Astrocyte (in vitro differentiated cells and primary cell): ENCODE measurements around the gene SLC9A9. TPM values are rescaled to one million over a fixed set of nuclear protein-coding genes. Genes with fewer than 3 reads are reported as not detected.

ENCODE experiments used
- DNase-seq: peaks from one replicate; pipeline ENCODE4 v3.0.0-alpha.2; 2010; ENCODE audit warnings: low read depth
- FAIRE-seq: peaks from 2 replicates; lab custom pipeline; 2011; peaks lifted over from hg19 to GRCh38; lab: Jason Lieb, UNC
- H2AFZ ChIP-seq: 2 replicates; pipeline ENCODE4 v1.6.0; 2012; ENCODE audit warnings: low read depth, low read length, inconsistent platforms
- H3K27ac ChIP-seq: 2 replicates; pipeline ENCODE4 v1.5.1; 2011; ENCODE audit warnings: low read depth, low read length, inconsistent platforms
- H3K27me3 ChIP-seq: 2 replicates; pipeline ENCODE4 v1.6.0; 2011; ENCODE audit warnings: low read length, inconsistent platforms; ENCODE audit not compliant: insufficient read depth
- H3K36me3 ChIP-seq: 2 replicates; pipeline ENCODE4 v1.5.1; 2011; ENCODE audit warnings: low read length, inconsistent platforms; ENCODE audit not compliant: insufficient read depth
- H3K4me1 ChIP-seq: 2 replicates; pipeline ENCODE4 v1.5.1; 2011; ENCODE audit warnings: low read length, inconsistent platforms; ENCODE audit not compliant: insufficient read depth
- H3K4me2 ChIP-seq: 2 replicates; pipeline ENCODE4 v1.6.0; 2012; ENCODE audit warnings: low read length, inconsistent platforms
- H3K4me3 ChIP-seq: 2 replicates; pipeline ENCODE4 v1.5.1; 2011; ENCODE audit warnings: low read depth, mild to moderate bottlenecking, low read length, inconsistent platforms; ENCODE audit not compliant: insufficient read depth
- H3K79me2 ChIP-seq: 2 replicates; pipeline ENCODE4 v1.6.0; 2012; ENCODE audit warnings: mild to moderate bottlenecking, low read length, inconsistent platforms; ENCODE audit not compliant: insufficient read depth
- H3K9ac ChIP-seq: 2 replicates; pipeline ENCODE4 v1.6.0; 2012; ENCODE audit warnings: mild to moderate bottlenecking, low read length, inconsistent platforms
- H3K9me3 ChIP-seq: 2 replicates; pipeline ENCODE4 v1.5.1; 2012; ENCODE audit warnings: low read depth, mild to moderate bottlenecking, low read length, inconsistent platforms; ENCODE audit not compliant: insufficient read depth
- H4K20me1 ChIP-seq: 2 replicates; pipeline ENCODE4 v1.6.0; 2012; ENCODE audit warnings: low read length, inconsistent platforms; ENCODE audit not compliant: insufficient read depth
- H3K27ac Mint-ChIP-seq: one replicate; pipeline ENCODE4 v1.8.0; 2021; ENCODE audit warnings: mild to moderate bottlenecking, mixed read lengths; ENCODE audit not compliant: unreplicated experiment
- H3K27me3 Mint-ChIP-seq: one replicate; pipeline ENCODE4 v1.8.0; 2021; ENCODE audit warnings: low read depth, mixed read lengths; ENCODE audit not compliant: unreplicated experiment
- H3K36me3 Mint-ChIP-seq: one replicate; pipeline ENCODE4 v1.8.0; 2021; ENCODE audit warnings: low read depth, mixed read lengths; ENCODE audit not compliant: unreplicated experiment
- H3K4me1 Mint-ChIP-seq: one replicate; pipeline ENCODE4 v1.8.0; 2021; ENCODE audit warnings: low read depth, mixed read lengths; ENCODE audit not compliant: unreplicated experiment
- H3K4me3 Mint-ChIP-seq: one replicate; pipeline ENCODE4 v1.8.0; 2021; ENCODE audit warnings: mild to moderate bottlenecking, moderate library complexity, mixed read lengths; ENCODE audit not compliant: unreplicated experiment
- H3K9me3 Mint-ChIP-seq: one replicate; pipeline ENCODE4 v1.8.0; 2021; ENCODE audit warnings: mild to moderate bottlenecking, mixed read lengths; ENCODE audit not compliant: unreplicated experiment
- EZH2 ChIP-seq: IDR thresholded peaks from 2 replicates; pipeline ENCODE4 v1.6.1; 2012; ENCODE audit warnings: mild to moderate bottlenecking, low read length, inconsistent platforms; ENCODE audit not compliant: insufficient read depth
- total RNA-seq: library from RNA; stranded (reverse); gene quantifications from 2 replicates; pipeline ENCODE4 v1.2.1, GENCODE V29; 2021
- TF ChIP-seq, protein P1 (sequence below): IDR thresholded peaks from 2 replicates; pipeline ENCODE4 v1.5.1; 2011; ENCODE audit warnings: low read depth, mild to moderate bottlenecking, inconsistent platforms, low read length, moderate library complexity; ENCODE audit not compliant: insufficient read depth

The SLC9A9 gene
- total RNA-seq, 1 donor from 2014 or later: 1.5 TPM

DNA sequence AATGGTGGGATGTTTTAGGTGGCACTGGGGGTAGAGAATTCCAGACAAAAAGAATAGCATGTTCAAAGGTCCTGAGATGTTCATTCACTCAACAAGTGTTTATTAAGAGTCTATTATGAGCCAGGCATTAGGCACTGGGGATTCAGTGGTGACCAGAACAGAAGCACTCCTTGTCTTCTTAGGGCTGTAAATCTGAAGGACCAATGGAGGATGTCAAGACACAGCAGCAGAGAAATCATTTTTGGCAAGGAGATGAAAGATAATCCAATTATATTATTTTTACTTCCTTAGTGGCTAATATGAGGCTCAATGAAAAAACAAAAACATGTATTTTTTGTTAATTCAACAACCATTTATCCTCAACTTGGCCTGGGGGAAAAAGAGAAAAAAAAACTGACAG lies 218.5 kb downstream of the SLC9A9 start:
- FAIRE-seq (no peak), DNase-seq (no peak)
- Mint-ChIP-seq H3K27me3 (no peaks in the 10 kb centered on the region), H3K4me1 (peaks cover 6% of the 10 kb centered on the region), H3K36me3 (no peaks in the 10 kb centered on the region), H3K9me3 (peaks cover 5% of the 10 kb centered on the region), H3K27ac (no peak overlapping the region), H3K4me3 (no peak overlapping the region)
- Histone ChIP-seq H2AFZ (no peak overlapping the region), H3K27me3 (no peaks in the 10 kb centered on the region), H3K4me2 (no peak overlapping the region), H3K4me1 (no peaks in the 10 kb centered on the region), H4K20me1 (no peaks in the 10 kb centered on the region), H3K27ac (no peak overlapping the region), H3K79me2 (no peaks in the 10 kb centered on the region), H3K4me3 (no peak overlapping the region), H3K9me3 (no peaks in the 10 kb centered on the region), H3K9ac (no peak overlapping the region), H3K36me3 (no peaks in the 10 kb centered on the region)
- TF ChIP-seq, protein P1, sequence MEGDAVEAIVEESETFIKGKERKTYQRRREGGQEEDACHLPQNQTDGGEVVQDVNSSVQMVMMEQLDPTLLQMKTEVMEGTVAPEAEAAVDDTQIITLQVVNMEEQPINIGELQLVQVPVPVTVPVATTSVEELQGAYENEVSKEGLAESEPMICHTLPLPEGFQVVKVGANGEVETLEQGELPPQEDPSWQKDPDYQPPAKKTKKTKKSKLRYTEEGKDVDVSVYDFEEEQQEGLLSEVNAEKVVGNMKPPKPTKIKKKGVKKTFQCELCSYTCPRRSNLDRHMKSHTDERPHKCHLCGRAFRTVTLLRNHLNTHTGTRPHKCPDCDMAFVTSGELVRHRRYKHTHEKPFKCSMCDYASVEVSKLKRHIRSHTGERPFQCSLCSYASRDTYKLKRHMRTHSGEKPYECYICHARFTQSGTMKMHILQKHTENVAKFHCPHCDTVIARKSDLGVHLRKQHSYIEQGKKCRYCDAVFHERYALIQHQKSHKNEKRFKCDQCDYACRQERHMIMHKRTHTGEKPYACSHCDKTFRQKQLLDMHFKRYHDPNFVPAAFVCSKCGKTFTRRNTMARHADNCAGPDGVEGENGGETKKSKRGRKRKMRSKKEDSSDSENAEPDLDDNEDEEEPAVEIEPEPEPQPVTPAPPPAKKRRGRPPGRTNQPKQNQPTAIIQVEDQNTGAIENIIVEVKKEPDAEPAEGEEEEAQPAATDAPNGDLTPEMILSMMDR: no peak
- TF ChIP-seq EZH2: no peak

DNA sequence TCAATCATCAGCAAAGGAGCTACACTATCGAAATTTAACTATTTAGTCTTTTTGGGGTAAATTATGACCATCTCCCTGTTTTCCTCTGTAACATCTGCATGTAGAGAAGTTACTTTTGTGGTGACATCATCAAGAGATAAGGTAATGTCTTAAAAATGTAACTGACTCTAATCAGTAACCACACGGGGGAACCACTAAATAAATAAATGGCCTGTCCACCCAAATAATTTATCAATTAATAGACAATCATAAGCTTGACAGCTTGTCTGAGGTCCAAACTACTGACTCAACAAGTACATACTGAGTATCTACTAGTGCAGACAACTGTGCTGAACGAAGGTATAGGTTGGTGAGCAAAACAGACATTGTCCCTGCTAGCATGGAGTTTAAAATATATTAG lies 219.3 kb downstream of the SLC9A9 start:
- H3K36me3 ChIP-seq: no peaks in the 10 kb centered on the region
- peaks cover 5% of the 10 kb centered on the region for H3K9me3 Mint-ChIP-seq
- H3K27ac ChIP-seq: no peak overlapping the region
- no peaks in the 10 kb centered on the region for H3K79me2 ChIP-seq
- no peaks in the 10 kb centered on the region for H3K27me3 ChIP-seq
- H4K20me1 ChIP-seq: no peaks in the 10 kb centered on the region
- H3K9ac ChIP-seq: no peak overlapping the region
- no peak overlapping the region for H3K4me3 Mint-ChIP-seq
- H3K4me1 ChIP-seq: no peaks in the 10 kb centered on the region
- DNase-seq (peak; percentile 81), FAIRE-seq (no peak)
- no peak overlapping the region for H3K4me3 ChIP-seq
- peaks cover 6% of the 10 kb centered on the region for H3K4me1 Mint-ChIP-seq
- TF ChIP-seq EZH2: no peak
- TF ChIP-seq, protein P1: no peak
- H3K36me3 Mint-ChIP-seq: no peaks in the 10 kb centered on the region
- H3K9me3 ChIP-seq: no peaks in the 10 kb centered on the region
- no peaks in the 10 kb centered on the region for H3K27me3 Mint-ChIP-seq
- no peak overlapping the region for H3K27ac Mint-ChIP-seq
- no peak overlapping the region for H2AFZ ChIP-seq
- H3K4me2 ChIP-seq: no peak overlapping the region

DNA sequence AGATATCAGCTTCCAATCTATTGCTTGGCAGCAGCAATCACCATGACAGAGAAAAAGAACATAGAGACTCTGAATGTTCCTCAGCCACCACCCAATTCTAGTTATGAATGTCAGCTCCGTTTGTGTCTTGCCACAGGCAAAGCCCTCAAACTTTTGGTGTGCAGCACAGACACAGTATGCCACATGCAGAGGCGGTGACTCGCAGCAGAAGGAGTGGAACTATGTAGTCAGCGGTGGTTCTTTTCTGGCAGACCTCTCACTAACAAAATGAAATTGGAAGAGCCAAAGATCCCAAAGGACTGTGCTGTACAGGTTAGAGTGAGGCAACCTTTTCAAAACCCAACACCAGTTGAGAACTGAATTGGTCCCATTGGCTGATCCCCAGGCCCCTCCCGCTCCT lies 220.9 kb downstream of the SLC9A9 start:
- Mint-ChIP-seq H3K4me3 (no peak overlapping the region), H3K27ac (no peak overlapping the region), H3K9me3 (peaks cover 3% of the 10 kb centered on the region), H3K36me3 (no peaks in the 10 kb centered on the region), H3K27me3 (no peaks in the 10 kb centered on the region), H3K4me1 (peaks cover 6% of the 10 kb centered on the region)
- Histone ChIP-seq H3K4me2 (no peak overlapping the region), H3K36me3 (no peaks in the 10 kb centered on the region), H3K4me3 (no peak overlapping the region), H3K4me1 (no peaks in the 10 kb centered on the region), H4K20me1 (no peaks in the 10 kb centered on the region), H3K27ac (no peak overlapping the region), H3K27me3 (no peaks in the 10 kb centered on the region), H3K9me3 (no peaks in the 10 kb centered on the region), H3K79me2 (no peaks in the 10 kb centered on the region), H3K9ac (no peak overlapping the region), H2AFZ (no peak overlapping the region)
- FAIRE-seq (no peak), DNase-seq (peak; percentile 38)
- TF ChIP-seq, protein P1: no peak
- no peak for TF ChIP-seq EZH2
